ENCODE results near the gene UMAD1.
A peak's percentile ranks its signal among the peaks of the same experiment; 100 is the strongest.

GRCh38 chr7:7662527-7662926 is 22.0 kb downstream of the UMAD1 start:
- peak; percentile 47 for TF ChIP-seq CTCF (IDR thresholded peaks at IDR 0.05; ENCODE audit: borderline replicate concordance, extremely low read depth, low read length, poor library complexity, severe bottlenecking)
- no peak for TF ChIP-seq EZH2 (IDR thresholded peaks at IDR 0.05; ENCODE audit: borderline replicate concordance, low read depth, low read length, severe bottlenecking)

Data from DND-41 (cell line).